GM12874 (cell line): Measurements from ENCODE around the gene ADCK2.

Experiments
- CTCF ChIP-seq: IDR thresholded peaks from 2 replicates; pipeline ENCODE4 v1.5.1; 2011; ENCODE audit warnings: low read depth, mild to moderate bottlenecking, control low read depth, low read length, moderate library complexity; ENCODE audit not compliant: insufficient read depth

Gene ADCK2

GRCh38 chr7:140653319-140654108 is 19.2 kb upstream of the ADCK2 start:
- TF ChIP-seq CTCF = peak; percentile 69

DNA sequence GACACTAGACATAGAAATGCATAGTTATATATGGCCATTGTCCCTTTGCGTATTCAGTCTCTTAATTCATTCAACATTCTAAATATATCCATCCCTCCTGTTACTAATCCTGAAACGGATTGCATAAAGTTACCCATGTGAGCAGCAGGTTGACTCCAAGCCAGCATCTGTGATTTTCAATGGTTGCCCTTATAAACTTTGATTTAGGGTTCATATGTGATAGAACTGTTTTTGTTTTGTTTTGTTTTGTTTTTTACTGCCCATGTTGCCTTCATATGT is 18.7 kb upstream of the ADCK2 start:
- no peak for TF ChIP-seq CTCF

- TF ChIP-seq CTCF = no peak
Measured at GRCh38 chr7:140654661-140655060, 18.1 kb upstream of the ADCK2 start.

- no peak for TF ChIP-seq CTCF
Measured at GRCh38 chr7:140655511-140656408, 17.0 kb upstream of the ADCK2 start.

DNA sequence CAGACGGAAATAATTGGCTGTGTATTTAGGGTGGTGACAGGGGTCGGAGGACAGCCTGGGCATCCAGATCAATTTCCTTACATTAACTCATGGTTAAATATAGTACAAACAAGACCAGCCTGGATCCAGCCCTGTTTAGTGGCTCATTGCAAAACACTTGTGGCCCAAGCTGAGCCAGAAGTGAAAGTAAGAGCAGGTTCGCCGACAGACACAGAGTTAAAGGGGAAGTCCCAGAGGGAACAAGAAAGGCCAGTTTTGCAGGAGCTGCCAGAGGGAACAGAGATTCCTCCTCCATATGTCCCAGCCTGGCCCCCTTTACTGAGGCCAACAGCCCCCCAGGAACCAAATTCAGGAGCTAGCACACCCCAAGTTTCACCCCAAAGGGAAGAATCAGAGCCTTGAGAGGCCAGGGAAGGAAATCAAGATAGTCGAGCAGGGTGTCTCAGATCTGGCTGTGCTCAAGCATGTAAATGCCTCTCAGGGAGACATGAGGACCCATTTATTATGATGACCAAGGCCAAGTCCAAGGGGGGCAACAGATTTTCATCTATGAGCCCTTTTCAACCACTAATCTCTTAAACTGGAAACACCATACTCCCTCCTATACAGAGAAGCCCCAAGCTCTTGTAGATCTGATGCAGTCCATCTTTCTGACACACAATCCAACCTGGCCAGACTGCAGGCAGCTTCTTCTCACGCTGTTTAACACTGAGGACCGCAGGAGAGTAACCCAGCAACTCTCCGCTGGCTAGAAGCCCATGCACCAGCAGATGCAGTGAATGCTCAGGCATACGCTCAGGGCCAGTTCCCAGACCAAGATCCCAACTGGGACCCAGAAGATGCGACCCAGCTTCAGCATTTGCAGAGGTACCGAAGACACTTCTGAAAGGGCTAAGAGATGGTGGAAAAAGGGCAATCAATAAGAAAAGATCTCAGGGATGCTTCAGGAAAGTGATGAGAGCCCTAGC is 15.9 kb upstream of the ADCK2 start:
- no peak for TF ChIP-seq CTCF

GRCh38 chr7:140657891-140658290 is 14.9 kb upstream of the ADCK2 start:
- TF ChIP-seq CTCF = no peak

GRCh38 chr7:140659856-140660255 is 12.9 kb upstream of the ADCK2 start:
- no peak for TF ChIP-seq CTCF
